Ramos (cell line): Measurements from ENCODE around the gene METTL6.
"Not testable (repeated sequence)": the region's sequence is repeated elsewhere in the genome, so short reads cannot be mapped to it uniquely, and the experiment has no call there.

Experiments
- in situ Hi-C: fragments of 300-500 bp; cut with MboI; formaldehyde crosslinking; loops from one replicate; pipeline ENCODE4 v1.14.3; 2022; ENCODE audit warnings: low sequenced_read_pairs; ENCODE audit not compliant: unreplicated experiment

The METTL6 gene

GRCh38 chr3:15377961-15378791, 49.2 kb downstream of the METTL6 start:
- in situ Hi-C loops = no loop called here

- in situ Hi-C loops = no loop called here
Measured at GRCh38 chr3:15375461-15376000, 51.8 kb downstream of the METTL6 start.

GRCh38 chr3:15372918-15373317, 54.4 kb downstream of the METTL6 start:
- in situ Hi-C loops = no loop called here

GRCh38 chr3:15368561-15369135, 58.7 kb downstream of the METTL6 start:
- in situ Hi-C loops = no loop called here

GRCh38 chr3:15367059-15367458, 60.3 kb downstream of the METTL6 start:
- in situ Hi-C loops = no loop called here

GRCh38 chr3:15364078-15364477, 63.3 kb downstream of the METTL6 start:
- in situ Hi-C loops = not testable (repeated sequence)

- in situ Hi-C loops = no loop called here
Measured at GRCh38 chr3:15361494-15362214, 65.7 kb downstream of the METTL6 start.

GRCh38 chr3:15360788-15361493, 66.4 kb downstream of the METTL6 start:
- in situ Hi-C loops = no loop called here
